ENCODE results near the gene MAGIX.

- no peak for TF ChIP-seq POLR2A (IDR thresholded peaks at IDR 0.05)
- no peak for TF ChIP-seq CTCF (IDR thresholded peaks at IDR 0.05)
Observed at GRCh38 chrX:49206543-49206942, 44.0 kb downstream of the MAGIX start.
